HepG2 (cell line): ENCODE measurements around the gene NPHP3. TPM values are rescaled to one million over a fixed set of nuclear protein-coding genes. Genes with fewer than 3 reads are reported as not detected.
A peak's percentile ranks its signal among the peaks of the same experiment; 100 is the strongest.

ENCODE experiments used
- ARID5B ChIP-seq: IDR thresholded peaks from 2 replicates; pipeline ENCODE4 v1.4.0; 2020; ENCODE audit warnings: mild to moderate bottlenecking, missing genetic modification reagents
- CREM ChIP-seq, 2 experiments: sonication (generic) in 1 of 2; formaldehyde crosslinking in 1 of 2; IDR thresholded peaks; 2 replicates each; pipeline versions ENCODE4 v1.4.0 to v1.6.1; 2016 to 2020; ENCODE audit warnings: antibody characterized with exemption in 1 of 2, mild to moderate bottlenecking in 1 of 2, missing genetic modification reagents in 1 of 2
- DZIP1 ChIP-seq: sonication (generic); formaldehyde crosslinking; IDR thresholded peaks from 2 replicates; pipeline ENCODE4 v1.5.0; 2020; ENCODE audit warnings: mild to moderate bottlenecking, missing genetic modification reagents
- EEA1 ChIP-seq: sonication (generic); formaldehyde crosslinking; IDR thresholded peaks from 2 replicates; pipeline ENCODE4 v1.5.1; 2020; ENCODE audit warnings: mild to moderate bottlenecking, missing genetic modification reagents, borderline replicate concordance
- FLYWCH1 ChIP-seq: sonication (generic); formaldehyde crosslinking; IDR thresholded peaks from 2 replicates; pipeline ENCODE4 v1.8.1; 2023; ENCODE audit warnings: mild to moderate bottlenecking, missing genetic modification reagents
- FOXA1 ChIP-seq, 2 experiments: fragments of 450-650 bp in 1 of 2; sonication (generic) in 1 of 2; formaldehyde crosslinking in 1 of 2; IDR thresholded peaks; 2 replicates each; pipeline versions ENCODE4 v1.4.0 to v1.6.1; 2016 to 2020; ENCODE audit warnings: missing genetic modification reagents in 1 of 2
- HDAC1 ChIP-seq: sonication (generic); formaldehyde crosslinking; IDR thresholded peaks from 2 replicates; pipeline ENCODE4 v1.5.1; 2020; ENCODE audit warnings: mild to moderate bottlenecking, missing genetic modification reagents
- HMG20A ChIP-seq: IDR thresholded peaks from 2 replicates; pipeline ENCODE4 v1.6.1; 2016; ENCODE audit warnings: borderline replicate concordance
- HOXA3 ChIP-seq: sonication (generic); formaldehyde crosslinking; IDR thresholded peaks from 2 replicates; pipeline ENCODE4 v1.5.0; 2020; ENCODE audit warnings: missing genetic modification reagents
- KDM2A ChIP-seq: sonication (generic); formaldehyde crosslinking; IDR thresholded peaks from 2 replicates; pipeline ENCODE4 v1.4.0; 2020; ENCODE audit warnings: low read depth, missing genetic modification reagents, borderline replicate concordance
- PRDM15 ChIP-seq: sonication (generic); formaldehyde crosslinking; IDR thresholded peaks from 2 replicates; pipeline ENCODE4 v1.4.0; 2020; ENCODE audit warnings: missing genetic modification reagents
- PTBP1 ChIP-seq: fragments of 200-400 bp; formaldehyde crosslinking; IDR thresholded peaks from 2 replicates; pipeline ENCODE4 v1.6.1; 2018; ENCODE audit warnings: low read length, low read depth; ENCODE audit not compliant: poor library complexity, severe bottlenecking
- RARA ChIP-seq: IDR thresholded peaks from 2 replicates; pipeline ENCODE4 v1.6.1; 2016; ENCODE audit warnings: missing genetic modification reagents, missing compliant biosample characterization
- SAFB2 ChIP-seq: sonication (generic); formaldehyde crosslinking; IDR thresholded peaks from 2 replicates; pipeline ENCODE4 v1.5.1; 2020; ENCODE audit warnings: missing genetic modification reagents, low read depth, mild to moderate bottlenecking, borderline replicate concordance
- SP2 ChIP-seq: sonication (generic); formaldehyde crosslinking; IDR thresholded peaks from 2 replicates; pipeline ENCODE4 v1.5.1; 2020; ENCODE audit warnings: mild to moderate bottlenecking, missing genetic modification reagents
- SRSF1 ChIP-seq: fragments of 200-400 bp; formaldehyde crosslinking; optimal IDR thresholded peaks from 2 replicates; pipeline ENCODE3; 2017; ENCODE audit warnings: mild to moderate bottlenecking, low read depth, low read length, moderate library complexity
- polyA plus RNA-seq, 8 experiments: library from polyadenylated mRNA; depleted of rRNA in 3 of 8; stranded (reverse) in 7 of 8; unstranded in 1 of 8; fragments of >200 nt; fragmentation: Illumina TruSeq in 4 of 8; extraction: Trizol in 4 of 8; gene quantifications; 2 replicates each; pipeline versions ENCODE4 v1.2.1 to v1.2.3, GENCODE V29; 2011 to 2016; ENCODE audit warnings: low read depth in 4 of 8, missing spikeins in 1 of 8, mixed read lengths in 1 of 8; ENCODE audit not compliant: insufficient read depth in 1 of 8
- total RNA-seq, 5 experiments: library from RNA; depleted of rRNA; stranded (reverse); fragments of >200 nt; fragmentation: Illumina TruSeq; extraction: Trizol; gene quantifications; 2 replicates each; pipeline ENCODE4 v1.2.3, GENCODE V29; 2016; ENCODE audit warnings: low read depth in 1 of 5

Gene NPHP3
- total and polyA plus RNA-seq, 2 of the 13 experiments (the other 11 are each of a cell fraction or from before 2014, with no cell fraction given): 11.0 to 20.2 TPM

GRCh38 chr3:132723024-132723950, 1.1 kb upstream of the NPHP3 start (continued):
- TF ChIP-seq PRDM15 (no peak), CREM (IDR thresholded peaks at IDR 0.05) (no peak), CREM (CRISPR knock-in tag; IDR thresholded peaks at IDR 0.05) (no peak), HOXA3 (CRISPR knock-in tag) (peak; percentile 44; the same call in 1 of the 2 replicates), PTBP1 (no peak), DZIP1 (CRISPR knock-in tag) (no peak), FOXA1 (IDR thresholded peaks at IDR 0.05) (no peak), FOXA1 (CRISPR knock-in tag; IDR thresholded peaks at IDR 0.05) (no peak), SP2 (no peak), HDAC1 (CRISPR knock-in tag) (no peak; the same call in 1 of the 2 replicates), KDM2A (CRISPR knock-in tag) (no peak; the same call in 1 of the 2 replicates), EEA1 (no peak), ARID5B (peak; percentile 13; the same call in 1 of the 2 replicates), FLYWCH1 (CRISPR knock-in tag) (no peak), SRSF1 (no peak), HMG20A (CRISPR knock-in tag) (no peak), SAFB2 (CRISPR knock-in tag) (no peak), RARA (CRISPR knock-in tag) (no peak)
